Stimulated activated CD4-positive, alpha-beta T cell treated with anti-CD3 and anti-CD28 coated beads, Interleukin-2, amount 100 ng/mL, for 4 hours (primary cell): ENCODE measurements around the gene SRXN1.
"Not testable (repeated sequence)": the region's sequence is repeated elsewhere in the genome, so short reads cannot be mapped to it uniquely, and the experiment has no call there.

Source experiments
- DNase-seq: peaks from one replicate; pipeline ENCODE4 v3.0.0-alpha.2; 2020; ENCODE audit warnings: low read depth

Gene SRXN1

GRCh38 chr20:653110-653589 lies at the start of gene SRXN1:
SRXN1 (minus strand) TSS chr20:653200; CDS start chr20:653185, 15 bp downstream.
- peak; percentile 75 for DNase-seq

- no peak for DNase-seq
These were observed 48.6 kb upstream of the SRXN1 start for GRCh38 chr20:701401-702129.

- no peak for DNase-seq
These were observed 46.9 kb upstream of the SRXN1 start for GRCh38 chr20:699811-700338.

- no peak for DNase-seq
These were observed 46.3 kb upstream of the SRXN1 start for GRCh38 chr20:699342-699741.

- no peak for DNase-seq
These were observed 45.3 kb upstream of the SRXN1 start for GRCh38 chr20:698276-698675.

GRCh38 chr20:697826-698225 lies 44.8 kb upstream of the SRXN1 start:
- DNase-seq = no peak

- no peak for DNase-seq
These were observed 42.3 kb upstream of the SRXN1 start for GRCh38 chr20:695165-695866.

- no peak for DNase-seq
These were observed 41.5 kb upstream of the SRXN1 start for GRCh38 chr20:694496-694895.

GRCh38 chr20:693786-694185 lies 40.8 kb upstream of the SRXN1 start:
- not testable (repeated sequence) for DNase-seq

GRCh38 chr20:692044-692443 lies 39.0 kb upstream of the SRXN1 start:
- DNase-seq = no peak

GRCh38 chr20:689947-690346 lies 36.9 kb upstream of the SRXN1 start:
- DNase-seq = no peak

GRCh38 chr20:689348-689747 lies 36.3 kb upstream of the SRXN1 start:
- DNase-seq = no peak

GRCh38 chr20:688809-689212 lies 35.8 kb upstream of the SRXN1 start:
- no peak for DNase-seq

GRCh38 chr20:687468-688203 lies 34.6 kb upstream of the SRXN1 start:
- DNase-seq = no peak

- DNase-seq = no peak
These were observed 31.8 kb upstream of the SRXN1 start for GRCh38 chr20:684676-685319.

GRCh38 chr20:682123-682522 lies 29.1 kb upstream of the SRXN1 start:
- DNase-seq = no peak

- DNase-seq = no peak
These were observed 27.7 kb upstream of the SRXN1 start for GRCh38 chr20:680638-681187.

GRCh38 chr20:677957-678356 lies 25.0 kb upstream of the SRXN1 start:
- no peak for DNase-seq

GRCh38 chr20:676967-677366 lies 24.0 kb upstream of the SRXN1 start:
- no peak for DNase-seq

- no peak for DNase-seq
These were observed 23.4 kb upstream of the SRXN1 start for GRCh38 chr20:676315-676937.
